Ramos (cell line): Measurements from ENCODE around the gene SOWAHB.
"Not testable (repeated sequence)": the region's sequence is repeated elsewhere in the genome, so short reads cannot be mapped to it uniquely, and the experiment has no call there.

Experiments used
- in situ Hi-C: fragments of 300-500 bp; cut with MboI; formaldehyde crosslinking; loops from one replicate; pipeline ENCODE4 v1.14.3; 2022; ENCODE audit warnings: low sequenced_read_pairs; ENCODE audit not compliant: unreplicated experiment

The SOWAHB gene

GRCh38 chr4:76896614-76897535 is 1.1 kb downstream of the SOWAHB start:
- in situ Hi-C loops: no loop called here

DNA sequence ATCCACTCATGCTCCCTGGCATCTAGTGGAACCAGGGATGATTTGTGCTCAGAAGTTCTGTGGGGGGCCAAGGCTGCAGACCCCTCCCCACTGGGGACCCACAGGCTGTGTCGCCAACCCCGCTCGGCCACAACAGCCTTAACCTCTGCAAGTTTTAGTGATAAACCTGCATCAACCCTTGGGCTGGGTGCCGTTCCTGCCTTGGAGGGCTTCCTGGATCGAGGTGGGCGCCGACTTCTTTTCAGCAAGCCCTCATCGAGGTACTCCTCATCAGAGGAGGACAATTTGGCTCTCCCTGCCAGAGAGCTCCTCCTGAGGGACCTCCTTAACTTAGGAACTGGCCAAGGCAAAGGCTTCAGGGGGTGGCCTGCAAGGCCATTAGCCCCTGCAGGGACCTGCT is 1.9 kb downstream of the SOWAHB start:
- in situ Hi-C loops: no loop called here

- in situ Hi-C loops: no loop called here
These were observed 2.3 kb downstream of the SOWAHB start for GRCh38 chr4:76895619-76896018.

DNA sequence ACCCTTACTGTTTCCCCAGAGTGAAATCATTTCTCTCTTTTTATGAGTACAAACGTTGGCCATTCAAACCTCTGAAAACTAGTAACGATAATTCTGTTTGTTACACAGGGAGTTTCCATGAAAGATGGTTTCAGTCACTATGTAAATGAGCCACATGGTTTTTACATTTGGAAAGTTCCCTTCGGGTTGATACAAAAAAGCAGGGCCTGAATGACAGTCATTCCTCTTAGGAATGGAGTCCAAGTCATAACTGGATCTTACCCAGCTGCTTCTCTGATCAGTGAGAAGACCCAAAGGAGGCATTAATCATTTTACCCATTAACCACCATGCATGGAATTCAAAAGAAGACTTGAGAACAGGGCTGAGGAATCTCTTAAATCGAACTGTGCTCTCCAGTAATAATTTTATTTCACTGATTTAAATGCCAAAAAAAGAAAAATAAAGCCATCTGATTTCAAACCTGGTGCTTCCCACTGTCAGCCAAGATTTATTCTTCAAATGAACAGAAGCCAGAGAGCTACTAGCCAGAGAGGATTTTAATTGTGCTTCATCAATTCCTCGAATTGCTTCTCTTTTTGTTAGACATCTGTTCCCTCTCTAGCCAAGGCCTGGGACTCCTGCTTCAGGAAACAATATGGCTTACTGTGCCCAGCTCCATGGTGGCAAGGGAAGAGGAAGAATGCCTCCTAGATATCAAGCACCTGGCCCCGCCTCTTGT is 3.2 kb downstream of the SOWAHB start:
- in situ Hi-C loops: no loop called here

DNA sequence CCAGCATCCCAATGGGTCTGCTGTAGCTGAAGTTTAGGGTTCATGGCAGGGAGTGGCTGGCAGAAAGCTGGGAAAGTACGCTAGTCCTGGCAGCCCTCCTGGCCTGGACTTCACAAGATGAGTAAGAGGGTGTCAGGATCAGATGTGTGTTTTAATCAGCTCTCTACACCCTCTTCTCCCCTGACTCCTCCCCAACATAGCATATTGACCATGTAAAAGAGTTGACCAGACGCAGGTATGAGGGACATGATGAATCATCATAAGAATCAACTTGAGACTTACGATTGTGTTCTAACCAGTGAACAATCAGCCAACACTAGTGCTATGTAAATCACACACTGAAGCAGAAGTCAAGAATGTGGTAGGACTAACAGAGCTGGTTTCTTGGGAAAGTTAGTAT is 5.3 kb downstream of the SOWAHB start:
- in situ Hi-C loops: no loop called here

DNA sequence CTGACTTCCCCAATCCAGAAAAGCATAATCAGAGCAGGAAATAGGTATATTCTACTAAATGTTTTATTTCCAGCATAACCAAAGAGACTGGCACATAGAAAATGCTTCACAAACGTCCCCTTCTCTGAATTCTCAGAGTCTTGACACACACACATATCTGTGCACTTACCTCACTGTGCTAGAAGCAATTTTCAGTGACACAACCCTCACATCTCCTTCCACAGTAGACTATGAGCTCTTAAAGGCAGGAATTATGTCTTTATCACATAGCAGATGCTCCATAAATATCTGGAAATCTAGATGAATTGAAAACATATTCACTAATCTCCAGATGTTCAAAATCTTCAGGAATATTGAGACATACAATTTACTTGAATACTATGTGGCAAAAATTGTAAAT is 5.9 kb downstream of the SOWAHB start:
- in situ Hi-C loops: no loop called here

DNA sequence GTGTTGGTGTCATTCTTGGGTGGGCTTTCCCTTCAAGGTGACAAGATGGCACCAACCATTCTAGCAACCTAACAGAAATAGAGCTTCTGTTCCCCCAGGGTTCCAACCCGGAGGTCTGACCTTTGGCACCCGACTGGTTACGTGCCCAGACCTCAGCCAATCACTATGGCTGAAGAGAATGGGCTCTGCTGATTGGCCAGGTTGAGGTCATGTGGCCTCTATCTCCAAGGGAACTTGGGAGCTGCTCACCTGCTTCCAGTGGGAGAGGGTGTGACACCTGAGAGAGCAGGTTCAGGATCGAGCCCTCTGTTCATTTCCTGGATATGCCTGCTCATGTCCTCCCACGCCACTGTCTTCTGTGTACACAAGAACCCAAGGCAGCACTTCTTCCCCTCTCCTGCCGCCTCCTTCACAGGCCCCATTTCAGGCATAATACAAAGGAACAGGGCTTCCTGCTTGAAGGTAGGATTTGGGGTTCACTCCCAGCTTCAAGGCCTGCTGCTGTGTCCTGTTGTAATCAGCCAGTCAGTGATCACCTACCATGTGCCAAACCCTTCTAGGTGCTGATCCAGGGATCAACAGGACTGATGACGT is 11.0 kb downstream of the SOWAHB start:
- in situ Hi-C loops: no loop called here

DNA sequence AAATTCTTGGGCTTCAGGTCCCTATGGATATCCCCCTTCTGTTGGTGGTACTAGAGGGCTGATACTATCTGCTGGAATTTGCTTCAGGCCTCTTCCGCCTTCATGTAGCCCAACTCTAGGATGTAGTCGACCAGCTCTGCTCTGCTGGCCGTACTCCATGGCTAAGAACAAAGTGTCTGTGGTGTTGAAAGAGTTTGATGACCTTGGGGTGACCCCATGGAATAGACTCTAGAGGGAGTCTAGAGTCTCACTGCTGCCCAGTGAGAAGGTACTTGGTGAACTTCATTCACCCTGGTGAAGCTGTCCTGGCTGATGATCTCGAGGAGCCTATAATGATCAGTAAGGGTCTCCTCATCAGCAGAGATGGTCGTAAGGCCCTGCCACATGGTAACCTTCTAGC is 11.7 kb downstream of the SOWAHB start:
- in situ Hi-C loops: no loop called here

DNA sequence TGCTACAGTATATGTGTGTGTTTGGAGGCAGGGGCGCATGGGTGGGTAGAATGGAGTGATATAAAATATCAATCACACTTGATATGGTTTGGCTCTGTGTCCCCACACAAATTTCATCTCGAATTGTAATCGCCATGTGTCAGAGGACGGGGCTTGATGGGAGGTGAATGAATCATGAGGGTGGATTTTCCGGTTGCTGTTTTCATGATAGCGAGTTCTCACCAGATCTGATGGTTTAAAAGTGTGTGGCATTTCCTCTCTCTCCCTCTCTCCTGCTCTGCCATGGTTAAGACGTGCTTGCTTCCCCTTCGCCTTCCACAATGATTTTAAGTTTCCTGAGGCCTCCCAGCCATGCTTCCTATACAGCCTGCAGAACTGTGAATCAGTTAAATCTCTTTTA is 14.8 kb downstream of the SOWAHB start:
- in situ Hi-C loops: no loop called here

GRCh38 chr4:76882630-76883029 is 15.3 kb downstream of the SOWAHB start:
- in situ Hi-C loops: no loop called here

DNA sequence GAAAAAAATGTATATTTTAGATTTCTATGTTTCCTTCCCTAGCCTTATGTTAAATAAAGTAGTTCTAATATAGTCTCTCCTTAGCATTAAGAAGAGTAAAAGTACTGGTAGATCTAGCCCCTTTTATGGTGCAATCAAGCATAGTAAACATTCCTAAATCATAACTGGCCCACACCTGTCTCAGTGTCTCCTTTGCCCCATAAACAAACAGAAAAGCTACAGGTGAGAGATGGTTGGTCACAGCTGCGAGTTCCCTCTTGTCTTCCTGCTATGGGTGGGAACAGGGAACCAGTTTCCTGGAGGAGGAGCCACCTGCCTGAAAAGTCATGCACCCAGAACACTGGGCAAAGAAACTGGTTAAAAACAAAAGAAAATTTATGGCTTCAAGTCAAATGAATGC is 16.6 kb downstream of the SOWAHB start:
- in situ Hi-C loops: no loop called here

DNA sequence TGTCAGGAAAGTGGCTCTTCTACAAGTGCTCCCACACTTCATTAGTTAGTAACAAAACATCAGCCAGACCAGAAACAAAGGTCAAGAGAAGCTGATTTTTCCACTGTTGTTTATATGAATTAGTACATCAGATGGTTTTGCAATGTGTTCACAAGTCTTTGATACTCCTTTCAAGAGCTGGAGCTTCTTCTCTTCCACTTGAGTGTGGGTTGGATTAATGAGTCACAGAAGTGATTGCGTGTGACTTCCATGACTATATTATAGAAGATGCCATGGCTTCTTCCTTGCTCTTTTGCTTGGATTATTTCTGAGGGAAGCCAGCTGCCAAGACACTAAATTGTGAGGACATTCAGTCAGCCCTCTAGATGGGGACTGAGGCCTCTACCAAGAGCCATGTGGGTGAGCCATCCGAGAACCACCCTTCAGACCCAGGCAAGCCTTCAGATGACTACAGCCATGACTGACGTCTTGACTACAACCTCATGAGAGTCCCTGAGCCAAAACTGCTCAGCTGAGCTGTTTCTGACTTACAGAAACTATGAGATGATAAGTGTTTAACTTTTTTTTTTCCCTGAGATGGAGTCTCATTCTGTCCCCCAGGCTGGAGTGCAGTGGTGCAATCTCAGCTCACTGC is 18.1 kb downstream of the SOWAHB start:
- in situ Hi-C loops: no loop called here

GRCh38 chr4:76878641-76879165 is 19.2 kb downstream of the SOWAHB start:
- in situ Hi-C loops: not testable (repeated sequence)

GRCh38 chr4:76874176-76874575 is 23.8 kb downstream of the SOWAHB start:
- in situ Hi-C loops: no loop called here

DNA sequence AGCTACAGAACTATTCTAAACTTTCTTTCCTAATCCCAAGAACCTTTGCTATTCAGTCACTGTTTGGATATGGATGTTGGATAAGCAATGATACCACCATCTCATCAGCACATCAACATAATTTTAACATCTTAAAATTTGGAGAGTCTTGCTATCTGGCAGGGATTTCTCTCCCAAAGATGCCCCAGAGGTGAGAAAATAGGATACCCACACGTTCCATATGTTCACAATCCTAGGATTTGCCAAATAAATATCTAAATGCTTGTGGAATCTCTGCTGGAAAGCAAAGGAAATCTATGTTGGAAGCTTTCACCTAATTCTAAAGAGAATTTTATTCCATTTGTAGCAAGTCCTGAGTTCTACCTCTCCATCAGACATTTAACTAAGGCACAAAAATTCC is 24.4 kb downstream of the SOWAHB start:
- in situ Hi-C loops: no loop called here

- in situ Hi-C loops: no loop called here
These were observed 25.4 kb downstream of the SOWAHB start for GRCh38 chr4:76872556-76872955.

DNA sequence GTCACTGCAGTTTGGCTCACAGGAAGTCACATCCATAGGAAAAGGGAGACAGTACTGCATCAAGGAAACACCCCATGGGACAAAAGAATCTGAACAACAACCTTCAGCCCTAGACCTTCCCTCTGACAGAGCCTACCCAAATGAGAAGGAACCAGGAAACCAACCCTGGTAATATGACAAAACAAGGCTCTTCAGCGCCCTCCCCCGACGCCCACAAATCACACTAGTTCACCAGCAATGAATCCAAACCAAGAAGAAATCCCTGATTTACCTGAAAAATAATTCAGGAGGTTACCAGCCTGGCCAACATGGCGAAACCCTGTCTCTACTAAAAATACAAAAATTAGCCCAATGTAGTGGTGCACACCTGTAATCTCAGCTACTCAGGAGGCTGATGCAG is 29.2 kb downstream of the SOWAHB start:
- in situ Hi-C loops: not testable (repeated sequence)

GRCh38 chr4:76867880-76868655 is 29.9 kb downstream of the SOWAHB start:
- in situ Hi-C loops: no loop called here

DNA sequence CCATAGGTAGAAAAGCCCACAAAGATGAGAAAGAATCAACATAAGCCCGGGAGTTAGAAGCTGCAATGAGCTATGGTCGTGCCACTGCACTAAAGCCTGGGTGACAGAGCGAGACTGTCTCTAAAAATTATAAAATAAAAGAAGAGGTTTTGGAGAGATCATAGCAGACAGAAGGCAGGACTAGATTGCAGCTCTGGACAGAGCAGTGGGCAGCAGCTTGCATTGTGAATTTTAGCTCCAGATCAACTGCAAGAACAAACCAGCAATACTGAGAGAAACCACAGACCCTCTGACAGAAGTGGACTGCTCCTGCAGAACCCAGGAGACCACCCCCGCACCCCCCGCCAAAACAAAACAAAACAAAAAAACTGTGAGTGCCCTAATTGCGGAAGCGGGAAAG is 30.6 kb downstream of the SOWAHB start:
- in situ Hi-C loops: no loop called here

DNA sequence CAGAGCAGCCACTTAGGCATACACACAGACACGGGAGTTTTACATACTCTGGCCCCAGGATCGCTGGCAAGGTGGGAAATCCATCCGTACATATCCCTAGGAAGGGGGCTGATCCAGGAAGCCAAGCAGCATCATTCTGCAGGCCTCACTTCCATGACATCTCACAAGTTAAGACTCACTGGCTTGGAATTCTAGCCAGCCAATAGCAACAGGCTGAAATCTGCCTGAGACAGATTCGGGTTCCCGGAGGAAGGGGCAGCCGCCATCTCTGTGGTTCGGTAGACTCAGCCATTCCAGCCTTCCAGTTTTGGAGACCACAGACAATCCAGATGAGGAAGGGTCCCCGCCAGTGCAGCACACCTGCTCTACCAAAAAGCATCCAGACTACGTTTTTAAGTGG is 31.3 kb downstream of the SOWAHB start:
- in situ Hi-C loops: no loop called here
